NCI-H1092 (cell line): ENCODE data around the gene RIPK3.
"Not testable (repeated sequence)": the region's sequence is repeated elsewhere in the genome, so short reads cannot be mapped to it uniquely, and the experiment has no call there.

ENCODE experiments used
- DNase-seq: peaks from one replicate; lab custom pipeline; 2025; lab: John Stamatoyannopoulos, UW

RIPK3 gene

DNA sequence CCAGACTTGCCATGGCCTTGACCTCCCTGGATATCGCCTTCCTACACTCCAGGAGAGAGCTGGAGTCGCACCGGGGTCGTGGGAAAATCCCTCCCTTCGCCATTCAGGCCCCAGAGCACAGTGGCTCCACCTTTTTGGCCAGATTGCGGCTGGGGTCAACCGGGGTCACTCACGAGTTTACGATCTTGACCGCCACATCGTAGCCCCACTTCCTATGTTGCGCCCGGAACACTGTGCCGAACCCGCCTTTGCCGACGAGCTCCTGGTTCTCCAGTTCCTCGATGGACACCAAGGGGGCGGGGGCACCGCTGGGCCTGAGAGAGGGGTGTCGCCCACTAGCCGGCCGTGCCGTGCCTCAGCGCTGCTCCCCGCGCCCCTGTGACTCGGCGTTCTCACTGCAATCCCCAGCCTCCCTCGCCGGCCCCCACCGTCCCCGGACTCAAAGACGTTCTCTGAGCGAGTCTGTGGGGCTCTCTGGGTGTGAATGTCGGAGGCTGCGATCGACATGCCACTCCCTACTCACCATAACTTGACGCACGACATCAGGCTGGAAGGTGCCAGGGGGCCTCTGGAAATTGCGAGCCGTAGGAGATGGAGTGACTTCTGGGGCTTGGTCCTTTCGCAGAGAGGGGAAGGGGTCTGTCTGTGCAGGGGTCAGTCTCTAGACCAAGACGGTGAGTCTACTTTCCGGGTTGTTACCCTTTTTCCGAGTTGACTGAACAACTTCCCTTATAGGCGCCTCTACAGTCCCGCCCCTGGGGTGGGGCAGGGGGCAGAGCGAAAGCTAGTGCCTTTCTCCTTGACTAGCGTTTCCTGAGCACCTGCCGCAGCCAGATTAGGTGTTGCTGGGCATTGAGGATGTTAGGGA, at the start of gene RIPK3:
Gene RIPK3 (minus strand): TSS at position 708 of the 868 bp plus-strand sequence. CDS start 165 bp downstream, at position 543.
- DNase-seq = no peak

DNA sequence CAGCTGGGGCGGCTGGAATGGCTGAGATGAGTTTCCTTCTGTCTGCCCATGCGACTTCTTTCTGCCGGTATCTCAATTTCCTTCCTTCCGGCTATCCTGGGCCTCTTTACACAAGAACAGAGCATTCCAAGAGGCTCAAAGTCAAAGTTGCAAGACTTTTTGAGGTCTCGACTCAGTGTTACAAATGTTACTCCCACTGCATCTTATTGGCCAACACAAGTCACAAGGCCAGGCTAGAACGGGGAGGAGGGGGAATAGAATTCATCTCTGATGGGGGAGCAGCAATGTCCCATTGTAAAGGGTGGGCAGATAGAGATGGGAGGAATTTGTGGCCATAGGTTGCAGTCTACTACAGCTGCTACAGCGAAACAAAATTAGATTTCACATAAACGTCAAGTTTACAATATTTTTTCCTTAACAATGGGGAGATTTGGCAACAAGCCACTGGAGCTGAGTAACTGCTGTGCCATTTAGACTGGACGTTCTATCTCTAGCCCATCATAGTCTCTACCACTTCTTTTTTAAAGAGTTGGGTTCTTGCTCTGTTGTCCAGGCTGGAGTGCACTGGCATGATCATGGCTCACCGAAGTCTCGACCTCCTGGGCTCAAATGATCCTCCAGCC, 49.5 kb upstream of the RIPK3 start:
- no peak for DNase-seq

DNA sequence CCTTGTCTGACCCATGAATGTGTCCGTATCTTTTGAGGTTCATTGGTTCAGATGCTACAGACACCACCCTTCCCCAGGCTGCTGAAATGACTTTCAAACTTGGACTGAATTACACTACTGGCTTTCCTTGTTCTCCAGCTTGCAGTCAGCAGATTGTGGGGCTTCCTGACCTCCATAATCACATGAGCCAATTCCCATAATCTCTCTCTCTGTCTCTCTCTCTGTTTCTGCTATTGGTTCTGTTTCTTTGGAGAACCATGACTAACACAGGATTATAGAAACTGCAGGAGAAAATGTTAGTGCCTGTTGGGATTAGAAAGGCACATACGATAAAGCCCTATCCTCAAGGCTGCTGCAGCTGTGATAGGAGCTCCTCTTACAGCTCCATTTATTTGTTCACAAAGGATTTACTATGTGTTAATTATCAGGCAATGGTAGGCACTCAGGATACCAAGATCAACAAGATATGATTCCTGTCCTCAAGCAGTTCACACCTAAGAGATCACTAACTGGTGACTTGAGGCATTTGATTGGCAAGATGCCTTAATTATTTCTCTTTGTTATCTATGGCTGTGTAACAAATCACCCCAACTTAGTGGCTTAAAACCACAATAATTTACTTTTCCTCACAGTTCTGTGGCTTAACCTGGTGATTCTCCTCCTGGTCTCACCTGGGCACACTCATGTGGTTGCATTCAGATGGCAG, 48.8 kb upstream of the RIPK3 start:
- DNase-seq = no peak

DNA sequence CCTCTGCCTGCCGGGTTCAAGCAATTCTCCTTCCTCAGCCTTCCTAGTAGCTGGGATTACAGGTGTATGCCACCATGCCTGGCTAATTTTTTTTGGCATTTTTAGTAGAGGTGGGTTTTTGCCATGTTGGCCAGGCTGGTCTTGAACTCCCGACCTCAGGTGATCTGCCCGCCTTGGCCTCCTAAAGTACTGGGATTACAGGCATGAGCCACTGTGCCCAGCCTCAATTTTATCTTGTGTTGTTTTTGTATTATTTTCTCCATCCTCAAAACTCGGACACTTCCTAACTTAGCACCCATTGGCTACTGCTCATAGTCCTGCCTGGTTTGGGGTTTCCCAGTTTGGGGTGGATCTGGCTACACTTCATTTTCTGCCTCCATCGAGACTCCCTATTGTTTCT, 47.8 kb upstream of the RIPK3 start:
- DNase-seq = not testable (repeated sequence)

DNA sequence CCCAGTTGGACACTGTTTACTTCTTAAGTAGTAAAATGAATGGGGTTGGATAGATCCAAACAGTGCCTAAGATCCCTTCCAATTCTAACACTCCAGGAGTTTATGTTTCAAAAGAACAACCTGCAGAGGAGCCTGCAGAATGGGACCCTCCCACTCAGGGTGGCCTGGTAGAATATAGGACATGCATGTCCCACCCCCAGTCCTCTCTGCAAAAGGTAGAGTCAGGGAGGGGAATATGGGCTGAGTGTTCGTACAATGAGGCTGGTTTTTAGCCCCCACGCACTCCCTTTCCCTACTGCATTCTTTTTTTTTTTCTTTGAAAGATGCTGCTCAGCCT, 47.2 kb upstream of the RIPK3 start:
- no peak for DNase-seq

DNA sequence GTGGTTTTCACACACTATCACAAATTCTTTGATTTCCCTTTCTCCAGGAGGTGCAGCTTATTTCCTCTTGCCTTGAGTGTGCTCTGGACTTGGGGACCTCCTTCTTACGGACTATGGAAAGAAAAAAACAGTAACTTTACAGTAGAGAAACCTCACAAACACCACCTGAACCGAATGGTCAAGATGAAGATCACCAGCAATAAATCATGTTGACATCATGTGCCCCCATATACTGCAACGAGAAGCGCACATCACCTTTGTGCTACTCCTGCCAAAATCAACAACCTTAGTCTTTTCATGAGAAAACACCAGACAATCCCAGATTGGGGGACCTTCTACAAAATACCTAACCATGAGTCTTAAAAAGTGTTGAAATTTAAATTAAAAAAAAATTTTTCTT, 45.7 kb upstream of the RIPK3 start:
- no peak for DNase-seq

DNA sequence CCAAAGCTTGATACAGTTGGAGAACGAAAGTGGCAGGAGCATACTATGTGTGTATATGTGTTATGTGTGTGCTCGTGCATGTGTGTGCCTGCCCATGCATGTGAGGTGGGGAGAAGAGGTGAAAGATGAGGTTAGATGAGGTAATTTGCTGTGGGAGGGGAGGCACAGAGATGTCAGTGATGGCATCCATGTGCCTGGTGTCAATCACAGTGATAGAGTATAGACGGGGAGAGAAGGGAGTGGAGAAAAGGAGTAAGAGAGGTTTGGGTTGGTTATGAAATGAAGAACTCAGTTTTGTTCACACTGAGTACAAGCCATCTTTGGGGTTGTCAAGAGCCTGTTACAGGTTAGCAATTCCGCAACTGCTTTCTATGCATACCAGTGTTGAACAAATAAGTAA, 44.4 kb upstream of the RIPK3 start:
- no peak for DNase-seq

DNA sequence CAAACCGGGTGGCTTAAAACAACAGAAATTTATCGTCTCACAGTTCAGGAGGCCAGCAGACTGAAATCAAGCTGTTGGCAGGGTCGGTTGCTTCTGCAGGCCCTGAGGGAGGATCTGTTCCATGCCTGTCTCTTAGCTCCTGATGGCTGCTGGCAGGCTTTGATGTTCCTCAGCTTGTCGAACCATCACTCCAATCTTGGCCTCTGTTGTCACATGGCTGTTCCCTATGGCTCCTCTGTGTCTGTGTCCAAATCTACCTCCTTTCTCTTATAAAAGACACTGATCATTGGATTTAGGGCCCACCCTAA, 42.2 kb upstream of the RIPK3 start:
- no peak for DNase-seq

DNA sequence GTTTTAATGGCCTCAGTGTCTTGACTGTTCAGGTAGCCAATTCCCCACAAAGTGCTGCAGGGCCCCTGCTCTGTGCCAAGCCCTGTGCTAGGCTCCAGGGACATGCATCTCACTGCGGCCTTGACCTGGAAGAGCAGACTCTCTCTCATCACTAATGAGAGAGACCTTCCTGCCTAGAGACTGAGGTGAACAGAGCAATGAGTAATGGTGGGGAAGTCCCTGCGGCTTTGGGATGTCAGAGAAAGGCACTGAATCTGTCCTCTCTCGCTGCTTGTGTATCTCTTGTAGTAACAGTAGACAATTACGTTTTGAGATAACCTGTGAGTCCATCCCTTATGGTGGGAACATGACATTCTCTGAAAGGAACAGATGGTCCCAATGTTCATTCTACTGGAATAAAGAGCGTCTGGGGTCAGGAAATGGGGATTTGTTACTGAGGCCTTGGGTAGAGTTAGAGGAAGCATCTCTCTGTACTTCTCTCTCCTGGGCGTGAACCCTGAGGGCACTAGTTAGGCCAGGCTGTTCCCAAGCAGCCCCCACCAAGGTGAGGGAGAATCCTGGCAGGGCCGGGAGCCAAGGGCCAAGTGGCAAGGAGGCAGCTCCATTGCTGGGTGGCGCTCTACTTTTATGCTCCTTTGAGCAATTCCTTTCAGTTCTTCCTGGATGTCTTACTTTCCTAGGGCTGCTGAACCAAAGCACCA, 41.7 kb upstream of the RIPK3 start:
- no peak for DNase-seq

DNA sequence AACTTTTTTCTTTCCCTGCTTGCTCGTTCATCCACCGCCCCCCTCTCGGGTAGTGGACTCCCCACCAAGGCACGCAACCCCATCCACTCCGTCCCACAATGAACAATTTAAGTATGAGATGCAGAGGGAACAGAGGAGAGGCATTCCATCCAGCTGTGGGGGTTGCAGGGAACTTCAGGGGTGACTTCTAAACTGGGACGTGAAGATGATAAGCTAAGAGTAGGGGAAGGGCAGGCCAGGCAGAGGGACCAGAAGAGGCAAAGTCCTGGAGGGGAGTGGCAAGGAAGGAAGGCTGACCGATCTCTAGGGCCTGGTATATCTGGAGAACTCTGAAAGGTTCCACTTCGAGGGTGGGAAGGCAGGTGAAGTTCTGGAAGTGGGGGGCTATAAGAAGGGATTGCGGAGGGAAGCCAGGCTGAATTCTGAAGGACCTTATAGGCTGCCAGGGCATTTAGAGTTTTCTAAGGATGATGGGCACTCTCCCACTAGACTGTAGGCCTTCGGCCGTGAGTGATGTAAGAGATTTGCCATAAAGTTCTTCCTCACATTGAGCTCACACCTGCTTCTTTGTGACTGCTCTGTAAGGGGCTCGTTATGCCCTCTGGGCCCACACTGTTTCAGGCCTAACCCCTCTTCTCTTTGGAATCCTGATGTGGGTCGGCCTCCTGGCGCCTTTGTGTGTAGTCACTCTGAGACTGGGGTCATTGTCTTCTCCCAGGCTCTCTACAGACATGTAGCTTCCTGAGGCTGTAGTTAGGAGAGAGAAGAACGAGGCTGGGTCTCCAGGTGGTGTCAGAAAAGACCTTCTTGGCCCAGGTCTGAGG, 40.3 kb upstream of the RIPK3 start:
- DNase-seq = no peak

DNA sequence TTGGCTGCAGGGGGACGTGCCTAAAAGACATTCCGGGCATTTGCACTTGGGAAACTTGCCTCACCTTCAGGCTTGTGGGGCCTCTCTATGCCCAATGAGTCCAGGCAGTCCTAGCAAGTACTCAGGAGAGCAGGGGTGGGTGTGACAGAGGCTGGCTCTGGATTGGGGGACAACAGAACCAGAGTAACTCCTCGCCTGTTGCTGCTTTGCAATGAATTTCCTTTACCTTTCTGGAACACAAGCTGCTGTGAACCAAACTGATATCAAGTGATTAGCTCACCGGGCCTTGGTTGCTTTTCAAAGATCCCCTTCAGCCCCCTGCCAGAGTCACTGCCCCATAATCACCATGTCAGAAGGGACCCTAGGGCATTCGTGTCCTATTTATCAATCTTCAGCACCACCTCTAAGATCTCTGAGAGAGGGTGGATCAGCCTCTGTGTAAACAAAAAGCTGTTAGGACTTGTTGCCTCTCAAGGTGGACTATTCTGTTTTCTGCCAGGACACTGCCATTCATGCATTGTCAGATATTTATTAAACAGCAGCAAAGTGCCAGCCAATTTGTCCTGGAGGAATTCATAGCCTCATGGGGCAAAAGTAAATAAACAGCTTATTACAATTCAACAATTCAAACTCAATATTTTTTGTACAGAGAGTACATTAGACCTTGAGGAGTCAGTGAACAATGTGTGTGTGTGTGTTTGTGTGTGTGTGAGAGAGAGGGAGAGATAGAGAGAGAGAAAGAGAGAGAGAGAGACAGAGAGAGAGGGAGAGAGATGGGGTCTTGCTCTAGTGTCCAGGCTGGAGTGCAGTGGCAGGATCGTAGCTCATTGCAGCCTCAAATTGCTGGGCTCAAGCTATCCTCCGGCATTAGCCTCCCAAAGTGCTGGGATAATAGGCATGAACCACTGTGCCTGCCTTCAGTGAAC, 39.5 kb upstream of the RIPK3 start:
- DNase-seq = no peak

DNA sequence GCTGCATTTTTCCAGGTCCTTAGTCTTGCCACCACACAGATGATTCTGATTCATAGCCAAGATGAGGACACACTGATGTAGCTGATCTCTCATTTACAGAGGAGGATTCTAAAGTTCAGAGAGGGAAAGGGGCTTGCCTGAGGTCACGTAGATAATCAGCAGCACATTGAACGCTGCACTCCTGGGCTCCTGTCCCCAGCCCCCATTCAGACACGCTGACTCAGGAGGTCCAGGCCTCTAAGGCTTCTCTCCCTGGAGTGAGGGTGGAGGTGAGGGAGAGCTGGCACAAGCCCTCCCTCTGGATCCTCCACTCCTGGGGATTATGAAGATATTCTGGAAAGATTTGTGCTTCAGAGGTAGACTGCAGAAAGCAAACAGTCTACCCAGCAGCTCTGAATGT, 38.5 kb upstream of the RIPK3 start:
- no peak for DNase-seq

DNA sequence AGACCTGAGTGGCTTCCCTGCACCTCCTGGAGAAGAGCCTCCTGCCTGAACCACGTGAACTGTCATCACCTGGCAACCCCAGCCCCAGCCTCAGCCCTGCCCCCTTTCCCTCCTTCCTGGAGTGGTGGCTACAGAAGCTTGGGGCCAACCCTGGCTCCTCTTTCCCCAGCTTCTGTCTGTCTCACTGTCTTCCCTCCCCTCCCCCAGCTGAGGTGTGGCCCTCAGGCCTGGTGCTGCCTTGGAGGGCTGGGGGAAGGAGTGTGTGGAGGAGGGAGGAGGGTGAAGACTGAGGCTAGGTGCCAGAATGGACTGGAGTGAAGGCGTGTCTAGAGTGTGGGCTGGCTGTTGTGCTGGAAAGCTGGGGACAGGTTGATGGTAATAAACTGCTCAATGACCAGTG, 37.9 kb upstream of the RIPK3 start:
- no peak for DNase-seq

DNA sequence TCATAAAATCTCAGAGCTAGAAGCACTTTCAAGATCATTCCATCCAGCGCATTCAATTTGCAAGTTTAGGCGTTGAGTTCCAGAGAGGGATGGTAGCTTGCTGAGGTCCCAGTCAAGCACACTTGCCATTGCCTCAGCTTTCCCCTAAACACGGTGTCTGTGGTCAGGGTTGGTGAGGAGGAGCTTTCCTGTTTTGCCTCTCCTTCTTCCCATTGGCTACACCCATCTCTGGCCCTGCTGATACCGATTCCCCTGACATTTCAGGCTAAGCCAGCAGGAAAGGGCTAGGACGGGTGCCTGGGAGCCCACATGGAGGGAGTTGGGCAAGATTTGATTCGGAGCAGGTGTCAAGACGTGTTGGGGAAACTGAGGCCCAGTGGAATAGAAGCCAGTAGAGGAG, 37.3 kb upstream of the RIPK3 start:
- no peak for DNase-seq

DNA sequence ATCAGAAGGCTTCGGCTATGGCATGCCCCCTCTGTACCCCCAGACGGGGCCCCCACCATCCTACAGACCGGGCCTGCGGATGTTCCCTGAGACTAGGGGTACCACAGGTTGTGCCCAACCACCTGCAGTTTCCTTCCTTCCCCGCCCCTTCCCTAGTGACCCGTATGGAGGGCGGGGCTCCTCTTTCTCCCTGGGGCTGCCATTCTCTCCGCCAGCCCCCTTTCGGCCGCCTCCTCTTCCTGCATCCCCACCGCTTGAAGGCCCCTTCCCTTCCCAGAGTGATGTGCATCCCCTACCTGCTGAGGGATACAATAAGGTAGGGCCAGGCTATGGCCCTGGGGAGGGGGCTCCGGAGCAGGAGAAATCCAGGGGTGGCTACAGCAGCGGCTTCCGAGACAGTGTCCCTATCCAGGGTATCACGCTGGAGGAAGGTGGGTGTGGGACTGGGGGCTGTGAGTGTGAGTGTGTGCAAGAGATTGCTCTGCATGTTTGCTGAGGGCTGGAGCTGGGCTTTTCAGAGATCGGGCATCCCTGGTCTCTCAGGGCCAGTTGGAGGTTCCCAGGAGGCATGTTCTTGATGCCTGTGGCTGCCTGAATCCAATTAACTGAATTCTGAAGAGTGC, 36.8 kb upstream of the RIPK3 start:
- no peak for DNase-seq

DNA sequence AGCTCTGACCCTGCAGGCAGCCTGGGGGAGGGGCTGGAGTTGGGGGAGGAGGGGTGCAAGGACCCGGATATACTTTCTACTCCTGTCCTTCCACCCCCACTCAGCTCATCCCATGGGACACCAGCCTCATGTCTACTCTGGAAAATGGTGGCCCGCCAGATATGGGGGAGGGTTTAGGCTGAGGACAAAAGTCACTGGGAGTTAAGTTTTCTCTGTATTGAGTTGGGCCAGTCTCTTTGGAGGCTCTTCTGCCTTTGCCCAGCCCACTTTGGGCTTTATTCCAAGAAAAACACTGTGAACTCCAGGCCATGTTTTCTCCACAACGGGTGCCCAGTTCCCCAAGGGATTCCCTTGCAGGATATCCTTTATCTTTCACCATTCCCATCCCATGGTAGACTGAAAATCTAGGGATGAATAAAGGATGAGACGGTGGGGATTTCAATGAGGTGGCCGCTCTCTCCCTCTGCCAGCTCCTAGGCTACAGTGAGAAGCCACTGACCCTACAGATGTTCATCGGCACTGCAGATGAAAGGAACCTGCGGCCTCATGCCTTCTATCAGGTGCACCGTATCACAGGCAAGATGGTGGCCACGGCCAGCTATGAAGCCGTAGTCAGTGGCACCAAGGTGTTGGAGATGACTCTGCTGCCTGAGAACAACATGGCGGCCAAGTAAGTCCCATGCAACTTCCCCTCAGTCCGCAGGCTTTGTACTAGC, 33.1 kb upstream of the RIPK3 start:
- no peak for DNase-seq

DNA sequence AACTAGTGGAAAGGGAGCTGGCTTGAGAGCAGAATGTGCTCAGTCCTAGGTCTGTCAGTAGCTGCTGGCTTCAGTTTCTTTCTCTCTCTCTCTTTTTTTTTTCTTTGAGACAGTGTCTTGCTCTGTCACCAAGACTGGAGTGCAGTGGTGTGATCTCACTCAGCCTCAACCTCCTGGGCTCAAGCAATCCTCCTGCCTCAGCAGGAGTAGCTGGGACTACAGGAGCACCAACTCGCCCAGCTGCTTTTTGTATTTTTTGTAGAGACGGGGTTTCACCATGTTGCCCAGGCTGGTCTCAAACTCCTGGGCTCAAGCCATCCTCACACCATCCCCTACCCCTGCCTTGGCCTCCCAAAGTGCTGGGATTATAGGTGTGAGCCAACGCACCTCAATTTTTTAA, 31.8 kb upstream of the RIPK3 start:
- not testable (repeated sequence) for DNase-seq

DNA sequence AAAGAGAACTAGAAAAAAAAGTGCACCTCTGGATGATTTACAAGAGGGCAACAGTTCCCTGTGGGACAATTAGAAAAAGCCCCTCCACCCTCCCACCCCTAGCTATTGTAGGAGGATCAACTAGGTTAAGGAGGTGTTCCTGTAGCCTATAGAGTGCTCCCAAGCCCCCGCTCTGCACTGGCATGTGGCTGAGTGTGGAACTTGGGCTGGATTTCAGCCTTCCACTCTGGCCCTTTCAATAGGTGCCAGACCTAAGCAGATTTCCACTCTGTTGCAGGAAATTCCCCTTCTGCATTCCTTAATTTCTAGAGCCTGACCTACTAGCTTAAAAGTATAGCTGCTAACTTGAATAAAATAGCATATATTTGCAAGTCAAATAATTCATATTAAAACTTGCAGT, 31.0 kb upstream of the RIPK3 start:
- DNase-seq = no peak

DNA sequence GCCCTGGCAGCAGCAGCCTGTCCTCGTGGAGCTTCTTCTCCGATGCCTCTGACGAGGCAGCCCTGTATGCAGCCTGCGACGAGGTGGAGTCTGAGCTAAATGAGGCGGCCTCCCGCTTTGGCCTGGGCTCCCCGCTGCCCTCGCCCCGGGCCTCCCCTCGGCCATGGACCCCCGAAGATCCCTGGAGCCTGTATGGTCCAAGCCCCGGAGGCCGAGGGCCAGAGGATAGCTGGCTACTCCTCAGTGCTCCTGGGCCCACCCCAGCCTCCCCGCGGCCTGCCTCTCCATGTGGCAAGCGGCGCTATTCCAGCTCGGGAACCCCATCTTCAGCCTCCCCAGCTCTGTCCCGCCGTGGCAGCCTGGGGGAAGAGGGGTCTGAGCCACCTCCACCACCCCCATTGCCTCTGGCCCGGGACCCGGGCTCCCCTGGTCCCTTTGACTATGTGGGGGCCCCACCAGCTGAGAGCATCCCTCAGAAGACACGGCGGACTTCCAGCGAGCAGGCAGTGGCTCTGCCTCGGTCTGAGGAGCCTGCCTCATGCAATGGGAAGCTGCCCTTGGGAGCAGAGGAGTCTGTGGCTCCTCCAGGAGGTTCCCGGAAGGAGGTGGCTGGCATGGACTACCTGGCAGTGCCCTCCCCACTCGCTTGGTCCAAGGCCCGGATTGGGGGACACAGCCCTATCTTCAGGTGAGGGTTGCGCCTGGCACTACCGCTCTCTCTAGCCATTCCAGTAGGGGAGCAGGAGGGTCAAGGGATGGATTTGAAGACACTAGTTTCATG, 30.3 kb upstream of the RIPK3 start:
- DNase-seq = no peak
